Non-pigmented ciliary epithelial cell (primary cell): ENCODE results near the gene PHTF2.

Source experiments
- DNase-seq: peaks from one replicate; pipeline ENCODE4 v3.0.0-alpha.2; 2010; ENCODE audit warnings: low read depth

Gene PHTF2

GRCh38 chr7:77794000-77794399 lies 4.6 kb upstream of the PHTF2 start:
- DNase-seq, result no peak

GRCh38 chr7:77796109-77796508 lies 2.5 kb upstream of the PHTF2 start:
- no peak for DNase-seq

GRCh38 chr7:77796960-77797359 lies 1.6 kb upstream of the PHTF2 start:
- DNase-seq, result no peak

GRCh38 chr7:77797734-77798393 lies 709 bp upstream of the PHTF2 start:
- no peak for DNase-seq

- DNase-seq, result no peak
These were observed 748 bp downstream of the PHTF2 start for GRCh38 chr7:77799078-77799964.

- no peak for DNase-seq
These were observed 1.6 kb downstream of the PHTF2 start for GRCh38 chr7:77800158-77800557.

- no peak for DNase-seq
These were observed 2.2 kb downstream of the PHTF2 start for GRCh38 chr7:77800730-77801129.

- no peak for DNase-seq
These were observed 4.2 kb downstream of the PHTF2 start for GRCh38 chr7:77802557-77803405.

GRCh38 chr7:77806425-77806824 lies 7.9 kb downstream of the PHTF2 start:
- DNase-seq, result no peak

- DNase-seq, result no peak
These were observed 9.9 kb downstream of the PHTF2 start for GRCh38 chr7:77808517-77808916.

GRCh38 chr7:77811516-77812289 lies 13.1 kb downstream of the PHTF2 start:
- no peak for DNase-seq

- no peak for DNase-seq
These were observed 13.7 kb downstream of the PHTF2 start for GRCh38 chr7:77812290-77812685.

- no peak for DNase-seq
These were observed 14.6 kb downstream of the PHTF2 start for GRCh38 chr7:77813180-77813579.

- no peak for DNase-seq
These were observed 20.4 kb downstream of the PHTF2 start for GRCh38 chr7:77819021-77819420.

GRCh38 chr7:77820967-77821366 lies 22.4 kb downstream of the PHTF2 start:
- no peak for DNase-seq

GRCh38 chr7:77822269-77822668 lies 23.7 kb downstream of the PHTF2 start:
- no peak for DNase-seq

- no peak for DNase-seq
These were observed 25.2 kb downstream of the PHTF2 start for GRCh38 chr7:77823787-77824186.

- no peak for DNase-seq
These were observed 26.1 kb downstream of the PHTF2 start for GRCh38 chr7:77824636-77825035.

- no peak for DNase-seq
These were observed 26.6 kb downstream of the PHTF2 start for GRCh38 chr7:77825131-77825530.

- DNase-seq, result no peak
These were observed 27.7 kb downstream of the PHTF2 start for GRCh38 chr7:77826300-77826699.

GRCh38 chr7:77827999-77828398 lies 29.4 kb downstream of the PHTF2 start:
- DNase-seq, result no peak
